ENCODE data around the gene GFRA1.

GFRA1 gene

DNA sequence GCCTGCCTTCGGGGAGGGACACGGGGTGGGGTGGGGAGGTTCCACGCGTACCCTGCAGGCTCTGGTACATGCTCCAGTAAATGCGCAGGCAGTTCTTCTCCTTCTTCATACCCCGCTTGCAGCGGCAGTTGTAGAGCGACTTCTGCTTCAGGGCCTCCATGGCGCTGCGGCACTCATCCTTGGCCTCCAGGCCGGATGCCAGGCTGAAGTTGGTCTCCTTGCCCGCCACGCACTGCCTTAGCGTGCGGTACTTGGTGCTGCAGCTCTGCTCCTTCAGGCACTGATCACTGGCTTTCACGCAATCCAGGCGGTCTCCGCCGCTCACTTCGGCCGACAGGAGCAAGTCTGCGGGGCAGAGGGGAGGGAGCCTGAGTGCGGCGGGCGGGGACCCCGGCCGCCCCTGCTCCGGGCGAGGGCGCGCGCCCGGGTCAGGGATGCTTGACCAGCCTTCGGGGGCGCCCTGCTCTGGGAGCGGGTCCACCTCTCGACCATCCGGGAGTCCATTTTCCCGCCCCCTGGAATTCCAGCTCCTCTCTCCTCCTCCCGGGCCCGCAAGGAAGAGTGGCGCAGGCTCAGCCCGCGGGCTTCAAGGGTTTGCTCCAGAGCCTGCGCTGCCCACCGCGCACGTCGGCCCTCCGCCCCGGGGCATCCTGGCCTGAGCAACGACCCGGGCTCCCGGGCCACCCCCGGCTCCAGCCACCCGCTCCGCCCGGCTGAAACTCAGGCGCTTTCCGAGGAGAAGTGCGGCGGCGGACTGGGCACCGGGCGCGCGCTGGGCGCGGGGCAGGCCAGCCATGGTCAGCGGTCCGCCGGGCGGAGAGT, 2.0 kb downstream of the GFRA1 start:
- no peak for DNase-seq (ENCODE audit: low read depth)

DNA sequence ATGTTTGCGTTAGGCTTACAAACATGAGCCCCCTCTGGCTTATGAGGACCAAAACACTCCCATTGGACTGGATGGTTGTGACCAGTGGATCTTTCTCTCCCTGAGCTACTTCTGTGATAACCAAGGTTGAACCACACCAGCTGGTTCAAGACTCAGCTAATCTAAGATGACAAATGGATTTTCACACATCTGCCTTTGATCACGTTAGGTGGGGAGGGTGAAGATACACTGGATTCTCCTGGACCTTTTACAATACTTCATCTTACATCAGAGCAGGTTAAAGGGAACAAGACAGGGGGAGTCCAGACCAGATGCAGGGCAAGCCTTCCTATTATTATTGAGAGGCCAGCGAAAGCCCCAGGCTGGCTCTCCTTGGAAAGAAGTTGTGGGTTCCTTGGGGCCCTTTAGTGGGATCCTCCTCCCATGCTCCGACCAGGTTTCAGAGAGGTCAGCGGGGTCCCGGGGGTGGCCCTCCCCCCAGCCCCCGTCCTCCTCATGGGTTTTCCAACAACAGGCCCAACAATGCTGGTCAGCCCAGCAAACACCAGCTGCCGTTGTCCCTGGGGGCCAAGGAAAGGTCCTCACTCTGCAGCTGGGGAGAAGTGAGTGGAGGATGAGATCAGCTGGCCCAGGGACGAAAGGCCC, 2.8 kb downstream of the GFRA1 start:
- no peak for DNase-seq (ENCODE audit: low read depth)

DNA sequence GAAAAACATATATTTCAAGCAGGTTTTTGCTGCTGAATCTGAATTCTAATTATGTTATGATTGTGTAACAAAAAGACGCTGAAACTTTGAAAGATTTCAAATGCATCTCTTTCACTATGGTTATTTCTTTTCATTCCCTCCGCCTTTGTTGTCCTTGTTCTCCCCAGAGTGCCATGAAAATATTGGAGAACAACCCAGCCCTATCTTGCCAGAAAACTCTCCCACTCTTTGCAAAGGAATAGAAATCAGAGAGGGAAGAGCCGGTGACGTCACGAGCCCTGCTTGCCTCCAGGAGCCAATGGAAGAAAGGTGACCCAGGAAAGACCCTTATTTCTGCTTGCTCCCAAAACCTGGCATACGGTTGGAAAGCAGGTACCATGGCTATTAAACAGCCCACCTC, 3.4 kb downstream of the GFRA1 start:
- no peak for DNase-seq (ENCODE audit: low read depth)

DNA sequence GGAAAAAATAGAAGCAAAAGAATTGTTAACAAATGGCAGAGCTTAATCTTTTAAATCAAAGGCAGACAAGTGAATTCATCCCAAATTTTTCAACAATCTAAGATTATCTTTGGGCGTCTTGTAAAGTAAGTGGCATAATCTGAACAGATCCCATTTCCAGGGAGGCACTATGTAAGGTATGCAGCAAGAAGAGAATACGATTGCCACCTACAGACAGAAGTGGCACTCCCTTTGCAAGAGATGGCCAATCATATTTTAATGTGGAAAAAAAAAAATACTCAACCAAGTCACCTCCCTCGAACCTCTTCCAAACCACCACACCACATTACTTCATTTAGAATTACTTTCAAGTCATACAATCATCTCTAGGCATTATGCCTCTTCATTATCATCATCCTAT, 4.0 kb downstream of the GFRA1 start:
- no peak for DNase-seq (ENCODE audit: low read depth)

DNA sequence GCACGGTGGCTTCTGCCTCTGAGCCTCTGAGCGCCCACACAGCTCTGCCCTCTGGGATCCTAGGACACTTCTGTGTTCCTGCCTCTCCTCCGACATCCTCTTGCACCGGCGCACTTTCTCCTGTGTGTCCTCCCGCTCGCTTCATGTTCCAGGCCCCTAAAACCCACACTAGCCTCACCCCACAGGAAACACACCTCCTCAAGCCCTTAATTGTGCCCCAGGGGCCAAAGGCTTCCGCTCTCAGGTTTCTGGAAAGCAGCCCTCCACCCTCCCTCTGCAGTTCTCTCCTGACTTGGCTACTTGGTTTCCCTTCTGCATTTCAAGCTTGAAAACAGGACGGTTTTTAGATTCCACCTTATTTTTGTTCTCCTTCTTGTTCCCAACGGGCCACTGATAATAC, 7.3 kb downstream of the GFRA1 start:
- DNase-seq (ENCODE audit: low read depth): no peak

DNA sequence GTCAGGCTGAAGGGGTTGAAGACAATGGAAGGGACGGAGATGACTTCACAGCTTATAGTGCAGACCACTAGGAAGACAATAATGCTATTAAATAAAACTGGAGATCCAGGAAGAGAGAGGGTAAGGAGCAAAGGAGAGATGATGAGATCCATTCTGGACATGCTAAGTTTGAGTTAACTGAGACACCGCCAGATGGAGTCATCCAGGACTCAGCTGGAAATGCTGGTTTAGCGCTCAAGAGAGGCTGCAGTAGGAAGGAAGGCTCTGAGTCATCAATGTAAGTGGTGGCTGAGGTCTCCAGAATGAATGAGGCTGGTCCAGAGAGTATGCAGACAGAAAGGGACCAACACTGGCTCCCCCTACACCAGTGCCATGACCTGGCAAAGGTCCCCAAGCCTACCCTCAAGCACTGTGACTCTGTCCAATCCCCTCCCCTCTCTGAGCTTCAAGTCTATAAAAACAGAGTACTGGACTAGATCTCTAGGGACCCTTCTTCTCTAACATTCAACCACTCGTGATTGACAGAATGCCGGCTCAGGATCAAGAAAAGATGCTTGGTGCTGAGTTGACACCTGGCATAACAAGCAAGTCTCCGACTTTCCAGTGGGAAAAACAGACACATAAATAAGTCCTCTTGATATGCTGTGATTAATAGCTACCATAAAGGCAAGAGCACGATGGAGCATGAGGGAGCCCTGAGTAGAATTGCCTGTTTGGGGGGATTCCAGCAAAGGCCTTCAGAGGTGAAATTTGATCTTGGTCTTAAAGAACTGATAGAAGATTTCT, 8.9 kb downstream of the GFRA1 start:
- DNase-seq (ENCODE audit: low read depth): no peak

DNA sequence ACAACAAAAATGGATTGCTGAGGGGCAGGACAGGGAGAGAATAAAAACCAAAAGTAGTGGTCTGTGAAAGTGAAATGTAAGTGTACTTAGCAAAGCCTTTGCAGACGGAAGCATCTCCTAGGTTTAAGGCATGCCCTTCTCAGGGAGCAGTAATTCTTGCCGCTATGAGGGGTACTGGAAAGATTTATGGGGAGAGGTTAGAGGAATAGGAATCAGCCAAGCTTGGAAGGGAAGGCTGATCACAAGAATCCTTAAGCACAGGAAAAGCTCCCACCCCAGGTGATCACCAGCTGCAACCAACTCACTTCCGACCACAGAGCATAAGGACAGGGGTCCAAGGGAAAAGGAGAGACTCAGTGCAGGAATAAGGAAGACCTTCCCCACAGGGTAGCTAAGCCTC, 10.3 kb downstream of the GFRA1 start:
- no peak for DNase-seq (ENCODE audit: low read depth)

DNA sequence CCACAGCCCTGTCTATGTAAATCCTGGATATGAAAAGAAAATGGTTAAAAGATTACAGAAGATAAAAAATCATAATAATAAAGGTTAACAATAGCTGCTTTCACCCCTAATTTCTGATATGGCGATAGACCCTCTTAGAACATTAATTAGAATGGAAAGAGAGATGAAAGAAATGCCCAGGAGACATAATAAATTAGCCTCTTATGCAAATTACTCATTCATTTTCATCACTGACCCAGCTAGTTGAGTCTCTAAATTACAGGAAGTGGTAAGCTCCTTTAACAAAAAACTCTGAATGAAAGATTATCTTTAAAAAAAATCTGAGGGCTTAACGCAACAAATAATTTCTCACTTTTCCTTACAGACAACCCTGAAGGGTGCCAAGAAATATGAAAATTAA, 12.4 kb downstream of the GFRA1 start:
- DNase-seq (ENCODE audit: low read depth): no peak

DNA sequence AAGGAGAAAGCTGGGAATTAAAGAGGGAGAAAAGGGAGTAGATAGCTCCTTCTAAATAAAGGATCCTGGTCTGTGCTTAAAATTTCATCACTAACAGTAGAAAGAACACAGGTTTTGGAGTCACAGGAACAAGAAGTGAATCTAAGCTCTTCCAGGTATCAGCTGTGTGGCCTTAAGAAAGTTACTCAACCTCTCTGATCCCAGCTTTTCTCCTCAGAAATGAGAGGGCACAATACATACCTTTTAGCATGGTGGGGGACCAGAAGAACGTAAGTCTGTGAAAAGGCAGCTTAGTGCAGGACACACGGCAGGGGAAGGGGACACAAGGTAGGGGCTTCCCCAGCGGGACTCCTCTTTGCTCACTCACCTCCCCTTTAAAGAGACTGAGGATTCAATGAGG, 13.4 kb downstream of the GFRA1 start:
- no peak for DNase-seq (ENCODE audit: low read depth)

DNA sequence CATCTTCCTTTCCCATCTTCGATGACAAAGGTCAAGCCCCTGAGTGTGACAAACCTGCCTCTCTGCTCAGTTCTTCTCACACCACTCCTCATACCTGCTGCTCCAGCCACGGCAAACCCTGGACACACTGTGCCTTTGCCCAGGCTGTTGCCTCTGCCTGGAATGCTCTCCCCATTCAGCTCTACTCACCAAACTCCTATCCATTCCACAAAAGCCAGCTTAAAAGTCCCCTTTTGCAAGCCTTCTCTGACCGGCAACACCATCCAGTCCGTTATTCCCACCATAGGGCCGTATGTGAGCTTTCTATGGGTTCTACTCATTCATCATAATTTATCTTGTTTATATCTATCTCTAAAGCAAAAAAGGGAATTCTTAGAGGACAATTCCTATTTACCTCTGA, 15.2 kb downstream of the GFRA1 start:
- DNase-seq (ENCODE audit: low read depth): no peak

DNA sequence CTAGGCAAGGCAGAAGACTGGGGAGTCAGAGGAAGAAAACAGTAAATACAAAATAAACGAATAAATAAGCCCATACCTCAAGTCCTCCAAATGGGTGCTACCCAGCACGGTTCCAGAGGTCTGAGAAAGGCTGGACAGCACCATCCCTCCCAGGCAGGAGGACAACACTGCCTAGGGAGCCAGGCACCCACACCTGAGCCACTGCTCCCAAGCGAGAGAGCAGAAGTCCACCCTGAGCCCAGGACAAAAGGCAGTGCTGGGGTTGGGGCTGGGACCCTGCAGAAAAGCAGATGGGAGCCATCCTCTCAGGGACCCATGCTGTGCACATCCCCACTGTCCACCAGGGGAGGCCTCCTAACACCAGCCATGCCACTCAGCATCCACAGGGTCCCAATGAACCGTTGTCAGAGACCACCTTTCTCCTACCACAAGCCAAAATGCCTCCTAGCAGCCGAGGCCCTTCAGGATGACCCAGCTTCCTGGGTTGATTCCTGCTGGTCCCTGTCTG, 16.2 kb downstream of the GFRA1 start:
- no peak for DNase-seq (ENCODE audit: low read depth)

DNA sequence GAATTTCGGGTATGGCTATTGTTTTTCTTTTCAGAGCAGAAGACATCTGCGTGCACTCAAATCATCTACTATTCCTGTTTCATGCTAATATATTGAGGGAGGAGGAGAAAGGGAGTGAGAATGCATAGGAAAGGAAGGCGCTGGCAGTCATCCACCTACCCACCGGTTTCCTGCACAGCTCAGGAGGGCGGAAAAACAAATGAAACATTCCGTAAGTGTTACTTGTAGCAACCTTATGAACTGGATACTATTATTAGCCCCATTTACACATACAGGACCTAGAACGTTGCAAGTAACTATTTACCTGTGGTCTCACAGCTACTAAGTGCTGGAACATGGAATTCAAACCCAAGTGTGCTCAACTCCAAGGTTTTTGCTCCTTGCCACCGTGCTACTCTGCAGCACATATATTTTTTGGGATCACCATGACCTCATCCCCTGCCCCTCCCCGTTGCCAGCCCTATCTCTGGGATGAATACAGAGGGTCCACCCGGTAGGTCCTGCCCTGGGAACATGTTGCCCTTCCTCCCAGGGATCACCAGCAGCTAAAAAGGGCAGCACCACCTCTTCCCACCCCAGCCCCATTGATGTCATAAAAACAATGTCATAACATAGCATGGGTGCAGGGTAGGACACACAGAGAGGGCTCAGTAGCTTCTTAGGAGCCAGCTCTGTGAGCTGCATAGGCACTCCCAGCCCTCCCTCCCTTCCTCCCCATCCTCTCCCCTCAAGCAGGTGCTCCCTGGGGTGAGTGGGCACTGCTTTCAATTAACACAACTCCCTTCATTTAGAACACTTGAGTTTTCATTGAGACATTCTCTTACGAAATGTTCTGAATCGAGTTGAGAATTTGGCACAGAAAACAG, 16.9 kb downstream of the GFRA1 start:
- no peak for DNase-seq (ENCODE audit: low read depth)

DNA sequence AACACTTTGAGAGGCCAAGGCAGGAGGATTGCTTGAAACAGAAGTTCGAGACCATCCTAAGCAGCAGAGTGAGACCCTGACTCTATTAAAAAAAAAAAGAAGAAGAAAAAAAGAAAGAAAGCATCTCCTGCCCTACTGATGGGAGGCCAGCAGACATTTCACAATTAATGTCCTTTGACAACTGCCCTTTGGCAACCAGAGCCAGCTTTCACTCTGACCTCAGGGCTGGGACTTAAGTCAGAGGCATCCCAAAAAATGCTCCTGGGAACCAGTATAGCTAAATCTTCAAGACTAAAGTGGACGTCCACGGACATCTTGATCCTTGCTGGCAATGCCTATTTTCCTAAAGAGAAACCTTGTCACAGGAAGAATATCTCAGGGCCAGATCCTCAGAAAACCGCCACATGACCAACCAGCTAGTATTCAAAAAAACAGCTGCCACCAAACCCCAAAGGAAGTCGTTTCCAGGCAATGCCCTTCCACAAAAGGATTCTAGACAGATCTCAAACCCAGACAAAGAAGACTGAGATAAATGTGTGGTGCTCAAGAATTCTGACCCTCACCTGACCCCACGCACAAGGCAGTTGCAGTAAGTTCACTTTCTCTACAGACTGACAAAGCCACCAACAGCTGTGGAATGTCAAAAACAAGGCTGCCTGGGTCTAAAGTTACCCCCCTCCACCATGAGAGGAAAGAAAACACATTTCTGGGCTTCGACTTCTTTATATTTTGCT, 18.4 kb downstream of the GFRA1 start:
- no peak for DNase-seq (ENCODE audit: low read depth)

DNA sequence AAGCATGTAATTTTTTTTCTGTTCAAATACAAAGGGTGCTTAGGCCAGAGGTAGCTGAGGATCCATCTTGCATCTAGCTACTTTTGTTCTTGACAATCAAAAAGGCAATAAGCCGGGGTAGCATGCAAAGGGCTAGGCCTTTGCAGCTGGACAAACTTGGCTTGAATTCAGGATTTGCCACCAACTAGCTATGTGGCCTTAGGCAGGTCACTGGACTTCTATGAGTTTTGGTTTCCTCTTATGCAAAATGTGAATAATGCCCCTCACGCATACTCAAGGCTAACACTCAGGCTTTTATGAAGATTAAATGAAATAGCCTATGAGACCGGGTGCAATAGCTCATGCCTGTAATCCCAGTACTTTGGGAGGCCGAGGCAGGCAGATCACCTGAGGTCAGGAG, 19.3 kb downstream of the GFRA1 start:
- DNase-seq (ENCODE audit: low read depth): no peak

DNA sequence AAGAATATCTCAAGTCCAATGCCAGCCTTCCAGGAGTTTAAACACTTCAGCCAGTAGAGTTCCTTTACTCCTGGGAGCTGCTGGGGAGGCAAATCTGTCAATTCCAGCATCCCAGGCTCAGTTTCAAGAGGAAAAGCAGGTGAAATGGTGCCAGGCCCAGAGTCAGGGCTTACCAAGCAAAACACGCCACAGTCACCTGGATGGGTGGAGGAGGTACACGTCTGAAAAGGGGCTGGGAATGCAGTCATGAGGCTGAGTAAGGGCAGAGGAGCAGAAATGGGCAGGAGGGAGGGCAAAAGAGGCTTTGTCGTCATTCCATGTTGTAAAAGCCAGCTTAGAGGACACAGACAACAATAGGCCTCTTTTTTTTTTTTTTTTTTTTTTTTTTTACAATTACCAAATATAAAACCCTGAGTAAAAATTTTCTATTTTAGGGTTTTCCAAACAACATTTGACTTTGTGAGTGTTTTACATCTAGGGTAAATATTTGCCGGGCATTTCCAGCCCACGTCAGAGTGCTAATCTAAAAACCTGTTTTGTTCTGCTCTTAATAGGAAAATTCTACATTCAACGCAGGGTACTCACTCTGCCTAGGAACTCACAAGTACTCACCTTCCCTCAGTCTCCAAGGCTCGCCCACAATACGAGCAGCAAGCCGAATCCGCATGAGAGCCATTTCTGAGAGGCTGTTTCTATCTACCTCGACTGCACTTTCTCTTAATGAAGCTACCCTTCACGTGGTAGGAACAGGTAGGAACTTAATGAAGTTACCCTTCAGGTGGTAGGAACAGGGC, 21.2 kb downstream of the GFRA1 start:
- no peak for DNase-seq (ENCODE audit: low read depth)

DNA sequence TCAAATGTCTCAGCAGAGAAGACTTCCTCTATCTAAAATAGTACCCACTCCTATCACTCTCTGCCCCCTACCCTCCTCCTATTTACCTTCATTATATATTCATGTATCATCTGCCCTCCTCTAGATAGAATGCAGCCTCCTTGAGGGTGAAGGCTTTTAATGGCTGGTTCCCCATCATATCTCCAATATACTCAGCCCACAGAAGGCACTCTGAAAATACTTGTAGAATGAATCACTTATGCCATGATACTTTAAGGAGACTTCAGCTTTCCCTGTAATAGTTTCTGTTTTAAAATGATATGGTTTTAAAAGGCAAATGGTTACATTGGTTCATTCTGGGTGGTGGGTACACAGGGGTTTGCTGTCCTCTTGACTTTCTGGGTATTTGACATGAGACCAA, 25.3 kb downstream of the GFRA1 start:
- DNase-seq (ENCODE audit: low read depth): no peak

DNA sequence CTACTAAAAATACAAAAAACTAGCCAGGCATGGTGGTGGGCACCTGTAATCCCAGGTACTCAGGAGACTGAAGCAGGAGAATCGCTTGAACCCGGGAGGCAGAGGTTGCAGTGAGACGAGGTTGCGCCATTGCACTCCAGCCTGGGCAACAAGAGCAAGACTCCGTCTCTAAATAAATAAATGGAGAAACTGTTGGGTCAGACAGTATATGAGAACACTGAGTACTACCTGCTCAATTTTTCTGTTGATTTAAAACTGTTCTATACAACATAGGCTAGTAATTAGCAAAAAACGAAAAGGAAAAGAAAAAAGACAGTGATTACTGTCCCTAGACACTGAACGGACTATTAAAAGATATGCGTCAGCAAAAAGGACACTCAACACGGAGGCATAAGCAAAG, 26.7 kb downstream of the GFRA1 start:
- DNase-seq (ENCODE audit: low read depth): no peak

DNA sequence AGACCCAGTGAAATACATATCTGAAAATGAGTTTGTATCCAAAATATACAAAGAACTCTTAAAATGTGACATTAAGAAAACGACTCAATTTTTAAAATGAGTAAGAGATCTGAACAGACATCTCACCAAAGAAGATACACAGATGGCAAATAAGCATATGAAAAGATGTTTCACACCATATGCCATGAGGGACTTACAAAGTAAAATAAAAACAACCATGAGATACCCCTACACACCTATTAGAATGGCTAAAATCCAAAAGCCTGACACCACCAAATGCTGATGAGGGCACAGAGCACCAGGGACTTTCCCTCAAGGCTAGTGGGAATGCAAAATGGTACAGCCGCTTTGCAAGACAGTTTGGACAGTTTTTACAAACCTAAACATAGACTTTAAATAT, 27.9 kb downstream of the GFRA1 start:
- DNase-seq (ENCODE audit: low read depth): no peak

DNA sequence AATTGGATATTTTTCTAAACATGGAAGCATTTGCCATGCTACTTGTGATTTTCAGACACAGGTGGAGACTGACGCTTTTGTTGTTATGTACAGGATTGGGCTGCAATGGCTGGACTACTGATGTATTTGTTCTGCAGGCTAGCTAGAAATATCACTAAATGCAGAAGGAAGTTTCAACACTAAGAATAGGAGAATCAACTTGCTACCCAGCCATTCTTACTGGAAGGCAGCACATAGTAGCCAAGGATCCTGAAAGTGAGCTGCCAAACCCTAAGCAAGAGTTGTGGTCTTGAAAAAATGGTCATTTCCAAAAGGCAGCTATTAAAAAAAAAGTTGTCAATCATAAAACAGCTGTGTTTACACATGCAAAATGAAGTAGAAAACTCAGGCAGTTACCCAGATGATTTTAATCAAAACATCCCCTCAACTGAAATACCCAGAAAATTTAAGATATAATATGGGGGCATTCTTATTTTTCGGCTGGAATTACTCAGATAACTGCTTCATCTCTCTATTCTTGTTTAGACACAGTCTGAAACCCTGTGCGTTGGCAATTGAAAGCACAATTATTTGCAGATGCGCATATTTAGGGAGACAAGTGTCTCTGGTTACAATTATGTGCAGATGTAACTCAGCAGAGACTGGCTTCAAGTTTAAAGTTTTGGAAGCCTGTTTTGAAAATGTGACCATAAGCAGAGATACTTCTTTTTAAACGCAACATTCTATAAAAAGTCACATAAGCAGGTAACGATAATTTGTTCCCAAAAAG, 31.2 kb downstream of the GFRA1 start:
- no peak for DNase-seq (ENCODE audit: low read depth)

DNA sequence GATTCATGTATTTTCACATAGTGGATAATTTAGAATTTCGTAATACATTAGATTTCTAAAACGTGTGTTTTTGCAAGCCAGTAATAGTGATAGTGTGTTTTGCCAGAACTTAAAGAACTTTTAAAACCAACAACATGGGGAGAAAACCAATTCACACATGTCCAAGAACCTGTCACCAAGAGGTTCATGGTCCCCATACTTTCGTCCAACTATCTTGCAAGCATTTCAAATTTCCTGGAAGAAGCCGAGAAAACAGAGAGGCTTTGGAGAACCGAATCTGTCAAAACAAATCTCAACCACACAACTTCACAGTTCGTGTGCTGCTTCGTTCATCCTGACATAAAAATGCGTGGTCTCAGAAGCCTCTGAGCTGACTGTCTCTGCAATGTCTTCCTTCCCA, 31.9 kb downstream of the GFRA1 start:
- DNase-seq (ENCODE audit: low read depth): no peak

Data from activated T-helper 9 cell treated with anti-CD3 and anti-CD28 coated beads, Interleukin-2, amount 50 U/mL, for 16 hours (primary cell).